Panc1 (cell line): ENCODE measurements around the gene MFSD12. TPM values are rescaled to one million over a fixed set of nuclear protein-coding genes. Genes with fewer than 3 reads are reported as not detected.

Experiments used
- ATAC-seq: fragments of 200-7000 bp; cut with Tn5 transposase; 2 replicates; pipeline ENCODE4 v1.9.1; 2020; ENCODE audit warnings: mild to moderate bottlenecking, moderate library complexity
- BruUV-seq: library from RNA; stranded (reverse); fragments of 400-500 nt; replicated peaks from 2 replicates; lab custom pipeline; 2021; lab: Mats Ljungman, UMichigan
- CTCF ChIA-PET: fragments of 300-600 bp; sonication (Branson Sonifier 250); formaldehyde crosslinking; loops from one replicate; lab custom pipeline; 2022; ENCODE audit warnings: antibody characterized with exemption; lab: Charles Lee
- POLR2A ChIA-PET: fragments of 300-600 bp; sonication (Branson Sonifier 250); formaldehyde crosslinking; loops from one replicate; lab custom pipeline; 2022; ENCODE audit warnings: antibody characterized with exemption; lab: Charles Lee
- DNase-seq: peaks from one replicate; pipeline ENCODE4 v3.0.0-alpha.2; 2010; ENCODE audit warnings: low read depth, low spot score
- H3K27ac ChIP-seq: 2 replicates; pipeline ENCODE4 v1.5.1; 2011; ENCODE audit warnings: mild to moderate bottlenecking, low read length, inconsistent platforms
- H3K27me3 ChIP-seq: fragments of 200-500 bp; sonication (Bioruptor generic); 2 replicates; pipeline ENCODE4 v1.6.0; 2014; ENCODE audit warnings: low read length, inconsistent platforms; ENCODE audit not compliant: control insufficient read depth, insufficient read depth
- H3K36me3 ChIP-seq: fragments of 200-500 bp; sonication (Bioruptor generic); 2 replicates; pipeline ENCODE4 v1.5.1; 2014; ENCODE audit warnings: inconsistent platforms, mild to moderate bottlenecking, low read length, moderate library complexity; ENCODE audit not compliant: control insufficient read depth, insufficient read depth
- H3K4me1 ChIP-seq: 2 replicates; pipeline ENCODE4 v1.5.1; 2011; ENCODE audit warnings: inconsistent platforms, mild to moderate bottlenecking, low read length, moderate library complexity; ENCODE audit not compliant: control insufficient read depth, insufficient read depth
- H3K4me3 ChIP-seq, 2 experiments: 2 replicates each; pipeline ENCODE4 v1.5.1; 2011 to 2012; ENCODE audit warnings: low read depth in 2 of 2, low read length in 2 of 2, mild to moderate bottlenecking in 2 of 2, inconsistent platforms in 1 of 2, moderate library complexity in 1 of 2
- H3K9me3 ChIP-seq: fragments of 200-500 bp; sonication (Bioruptor generic); 2 replicates; pipeline ENCODE4 v1.5.1; 2014; ENCODE audit warnings: low read depth, mild to moderate bottlenecking, inconsistent platforms, low read length, moderate library complexity; ENCODE audit not compliant: control insufficient read depth, insufficient read depth
- POLR2AphosphoS5 ChIP-seq: IDR thresholded peaks from 2 replicates; pipeline ENCODE4 v1.6.1; 2012; ENCODE audit warnings: mild to moderate bottlenecking, low read depth, low read length, moderate library complexity
- SIN3A ChIP-seq: IDR thresholded peaks from 2 replicates; pipeline ENCODE4 v1.6.1; 2012; ENCODE audit warnings: low read depth, mild to moderate bottlenecking, low read length, moderate library complexity, borderline replicate concordance; ENCODE audit not compliant: insufficient read depth
- TCF7L2 ChIP-seq: IDR thresholded peaks from 2 replicates; pipeline ENCODE4 v1.6.1; 2011; ENCODE audit warnings: mild to moderate bottlenecking, low read depth, low read length, inconsistent platforms
- in situ Hi-C: cut with HindIII; loops from 2 replicates; pipeline ENCODE4 v1.10.0; 2016; ENCODE audit warnings: low sequenced_read_pairs, low pct_unique_long_range_greater_than_20kb
- intact Hi-C: fragments of 100-400 bp; cut with micrococcal nuclease; formaldehyde crosslinking; loops from one replicate; pipeline ENCODE4 v1.10.0; 2022; ENCODE audit not compliant: unreplicated experiment
- total RNA-seq: library from RNA; stranded (reverse); gene quantifications from one replicate; pipeline ENCODE4 v1.2.1, GENCODE V29; 2021; ENCODE audit not compliant: unreplicated experiment
- TF ChIP-seq, protein P1 (sequence below), 2 experiments: IDR thresholded peaks; 2 replicates each; pipeline ENCODE4 v1.6.1; 2011 to 2012; ENCODE audit warnings: low read depth in 2 of 2, control low read depth in 1 of 2, low read length in 1 of 2, mild to moderate bottlenecking in 1 of 2, moderate library complexity in 1 of 2; ENCODE audit not compliant: insufficient read depth in 1 of 2
- TF ChIP-seq, protein P2 (sequence below): fragments of 450-650 bp; IDR thresholded peaks from 2 replicates; pipeline ENCODE4 v1.5.1; 2017; ENCODE audit warnings: mild to moderate bottlenecking

MFSD12 gene
- total RNA-seq, 1 experiment from 2014 or later = 98.8 TPM

DNA sequence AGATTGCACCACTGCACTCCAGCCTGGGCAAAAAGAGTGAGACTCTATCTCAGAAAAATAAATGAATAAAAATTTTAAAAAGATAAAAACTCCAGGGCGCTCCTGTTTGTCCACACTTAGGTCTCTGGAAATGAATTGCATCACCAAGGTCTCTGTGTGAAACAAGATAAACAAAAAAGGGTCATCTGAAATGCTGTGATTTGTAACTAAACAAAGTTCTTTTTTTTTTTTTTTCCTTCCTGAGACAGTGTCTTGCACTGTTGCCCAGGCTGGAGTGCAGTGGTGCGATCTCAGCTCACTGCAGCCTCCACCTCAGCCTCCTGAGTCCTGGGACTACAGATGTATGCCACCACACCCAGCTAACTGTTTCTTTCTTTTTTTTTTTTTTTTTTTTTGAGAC is 39.7 kb downstream of the MFSD12 start:
- in situ Hi-C loops (no loop called here), intact Hi-C loops (no loop called here)
- ChIA-PET POLR2A (interaction anchor here (0.7 kb wide), 1 partner anchor 144 kb away, joined by 8 read pairs; no protein-coding TSS in a partner anchor), CTCF (no interaction called here)
- Histone ChIP-seq H3K4me1 (no peaks in the 10 kb centered on the region; the same call in none of the 2 replicates), H3K27me3 (no peaks in the 10 kb centered on the region), H3K9me3 (no peaks in the 10 kb centered on the region), H3K4me3 (no peak overlapping the region), H3K27ac (no peak overlapping the region), H3K36me3 (no peaks in the 10 kb centered on the region)
- no peak for DNase-seq
- no peak for ATAC-seq
- BruUV-seq = no TSS peak
- TF ChIP-seq SIN3A = no peak
- TF ChIP-seq, protein P1, sequence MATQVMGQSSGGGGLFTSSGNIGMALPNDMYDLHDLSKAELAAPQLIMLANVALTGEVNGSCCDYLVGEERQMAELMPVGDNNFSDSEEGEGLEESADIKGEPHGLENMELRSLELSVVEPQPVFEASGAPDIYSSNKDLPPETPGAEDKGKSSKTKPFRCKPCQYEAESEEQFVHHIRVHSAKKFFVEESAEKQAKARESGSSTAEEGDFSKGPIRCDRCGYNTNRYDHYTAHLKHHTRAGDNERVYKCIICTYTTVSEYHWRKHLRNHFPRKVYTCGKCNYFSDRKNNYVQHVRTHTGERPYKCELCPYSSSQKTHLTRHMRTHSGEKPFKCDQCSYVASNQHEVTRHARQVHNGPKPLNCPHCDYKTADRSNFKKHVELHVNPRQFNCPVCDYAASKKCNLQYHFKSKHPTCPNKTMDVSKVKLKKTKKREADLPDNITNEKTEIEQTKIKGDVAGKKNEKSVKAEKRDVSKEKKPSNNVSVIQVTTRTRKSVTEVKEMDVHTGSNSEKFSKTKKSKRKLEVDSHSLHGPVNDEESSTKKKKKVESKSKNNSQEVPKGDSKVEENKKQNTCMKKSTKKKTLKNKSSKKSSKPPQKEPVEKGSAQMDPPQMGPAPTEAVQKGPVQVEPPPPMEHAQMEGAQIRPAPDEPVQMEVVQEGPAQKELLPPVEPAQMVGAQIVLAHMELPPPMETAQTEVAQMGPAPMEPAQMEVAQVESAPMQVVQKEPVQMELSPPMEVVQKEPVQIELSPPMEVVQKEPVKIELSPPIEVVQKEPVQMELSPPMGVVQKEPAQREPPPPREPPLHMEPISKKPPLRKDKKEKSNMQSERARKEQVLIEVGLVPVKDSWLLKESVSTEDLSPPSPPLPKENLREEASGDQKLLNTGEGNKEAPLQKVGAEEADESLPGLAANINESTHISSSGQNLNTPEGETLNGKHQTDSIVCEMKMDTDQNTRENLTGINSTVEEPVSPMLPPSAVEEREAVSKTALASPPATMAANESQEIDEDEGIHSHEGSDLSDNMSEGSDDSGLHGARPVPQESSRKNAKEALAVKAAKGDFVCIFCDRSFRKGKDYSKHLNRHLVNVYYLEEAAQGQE (IDR thresholded peaks at IDR 0.05; ENCODE audit: insufficient read depth in 1 of 2, low read depth in 2 of 2, low read length in 1 of 2) = no peak

DNA sequence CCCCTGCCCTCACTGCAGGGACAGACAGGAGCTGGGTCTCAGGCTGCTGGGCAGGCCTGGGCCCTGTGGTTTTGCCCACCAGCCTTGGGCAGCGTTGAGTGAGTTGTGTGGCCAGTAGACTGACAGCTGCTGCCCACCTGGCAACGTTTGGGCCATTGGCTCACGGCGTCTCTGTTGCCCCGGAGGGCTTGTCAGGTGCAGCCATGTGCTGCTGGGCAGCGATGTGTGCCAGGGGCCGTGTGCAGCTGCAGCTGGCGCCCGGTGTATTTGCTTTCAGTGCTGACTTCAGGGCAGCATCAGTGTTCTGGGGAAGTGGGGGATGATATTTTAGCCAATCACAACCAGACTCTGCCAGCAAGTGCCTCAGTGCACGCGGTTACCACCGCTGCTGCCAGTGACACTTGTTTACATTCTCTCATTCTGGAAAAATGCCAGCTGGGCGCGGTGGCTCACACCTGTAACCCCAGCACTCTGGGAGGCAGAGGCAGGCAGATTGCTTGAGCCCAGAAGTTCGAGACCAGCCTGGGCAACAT is 40.6 kb downstream of the MFSD12 start:
- Histone ChIP-seq H3K27ac (no peak overlapping the region), H3K27me3 (no peaks in the 10 kb centered on the region), H3K9me3 (no peaks in the 10 kb centered on the region), H3K36me3 (no peaks in the 10 kb centered on the region), H3K4me3 (no peak overlapping the region), H3K4me1 (no peaks in the 10 kb centered on the region; the same call in none of the 2 replicates)
- ATAC-seq (no peak), DNase-seq (no peak)
- POLR2A ChIA-PET = no interaction called here
- CTCF ChIA-PET = no interaction called here
- TF ChIP-seq, protein P2, sequence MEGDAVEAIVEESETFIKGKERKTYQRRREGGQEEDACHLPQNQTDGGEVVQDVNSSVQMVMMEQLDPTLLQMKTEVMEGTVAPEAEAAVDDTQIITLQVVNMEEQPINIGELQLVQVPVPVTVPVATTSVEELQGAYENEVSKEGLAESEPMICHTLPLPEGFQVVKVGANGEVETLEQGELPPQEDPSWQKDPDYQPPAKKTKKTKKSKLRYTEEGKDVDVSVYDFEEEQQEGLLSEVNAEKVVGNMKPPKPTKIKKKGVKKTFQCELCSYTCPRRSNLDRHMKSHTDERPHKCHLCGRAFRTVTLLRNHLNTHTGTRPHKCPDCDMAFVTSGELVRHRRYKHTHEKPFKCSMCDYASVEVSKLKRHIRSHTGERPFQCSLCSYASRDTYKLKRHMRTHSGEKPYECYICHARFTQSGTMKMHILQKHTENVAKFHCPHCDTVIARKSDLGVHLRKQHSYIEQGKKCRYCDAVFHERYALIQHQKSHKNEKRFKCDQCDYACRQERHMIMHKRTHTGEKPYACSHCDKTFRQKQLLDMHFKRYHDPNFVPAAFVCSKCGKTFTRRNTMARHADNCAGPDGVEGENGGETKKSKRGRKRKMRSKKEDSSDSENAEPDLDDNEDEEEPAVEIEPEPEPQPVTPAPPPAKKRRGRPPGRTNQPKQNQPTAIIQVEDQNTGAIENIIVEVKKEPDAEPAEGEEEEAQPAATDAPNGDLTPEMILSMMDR = no peak
- TF ChIP-seq POLR2AphosphoS5 (no peak), TCF7L2 (no peak), SIN3A (no peak)
- TF ChIP-seq, protein P1 (IDR thresholded peaks at IDR 0.05; ENCODE audit: insufficient read depth in 1 of 2, low read depth in 2 of 2, low read length in 1 of 2) = no peak
- in situ Hi-C loops (no loop called here), intact Hi-C loops (no loop called here)
- BruUV-seq = no TSS peak
